Adrenal gland (tissue), 12 donors: Measurements from ENCODE around the gene SPINT2. TPM values are rescaled to one million over a fixed set of nuclear protein-coding genes. Genes with fewer than 3 reads are reported as not detected.

ENCODE experiments used
- DNase-seq, 7 donors: peaks; one replicate each; pipeline ENCODE4 v3.0.0-alpha.2; 2019 to 2020
- H3K27ac ChIP-seq, 5 donors: fragments of 200-600 bp; sonication (generic) in 4 of 5; 1 replicate in 3 of 5; 2 replicates in 2 of 5; pipeline versions ENCODE4 v1.5.1 to v1.8.0; 2016 to 2020; ENCODE audit warnings: mild to moderate bottlenecking in 1 of 5
- H3K27me3 ChIP-seq: fragments of 200-600 bp; 2 replicates; pipeline ENCODE4 v1.8.0; 2021
- H3K36me3 ChIP-seq, 2 donors: fragments of 200-600 bp; replicated peaks in 1 of 2; 1 replicate in 1 of 2; 2 replicates in 1 of 2; pipeline versions ENCODE4 v1.5.1 to v1.8.0; 2018 to 2022
- H3K4me1 ChIP-seq, 2 donors: fragments of 200-600 bp; replicated peaks in 1 of 2; 1 replicate in 1 of 2; 2 replicates in 1 of 2; pipeline versions ENCODE4 v1.5.1 to v1.8.0; 2018 to 2021
- H3K4me3 ChIP-seq, 4 donors: fragments of 200-600 bp; sonication (generic) in 3 of 4; one replicate each; pipeline ENCODE4 v1.5.1; 2016 to 2018
- H3K9me3 ChIP-seq, 3 donors: fragments of 200-600 bp; sonication (generic) in 1 of 3; replicated peaks in 1 of 3; 1 replicate in 2 of 3; 2 replicates in 1 of 3; pipeline versions ENCODE4 v1.5.1 to v1.8.0; 2016 to 2021
- CTCF ChIP-seq, 6 experiments: fragments of 450-650 bp in 4 of 6; fragments of 200-600 bp in 2 of 6; sonication (generic) in 1 of 6; IDR thresholded peaks; 1 replicate in 5 of 6; 2 replicates in 1 of 6; pipeline versions ENCODE4 v1.5.1 to v1.8.0; 2016 to 2021; ENCODE audit warnings: antibody characterized with exemption in 6 of 6, mild to moderate bottlenecking in 2 of 6, moderate library complexity in 1 of 6
- POLR2A ChIP-seq, 2 donors: fragments of 450-650 bp; IDR thresholded peaks; one replicate each; pipeline ENCODE4 v1.6.1; 2017; ENCODE audit warnings: antibody characterized with exemption in 2 of 2, mild to moderate bottlenecking in 2 of 2, moderate library complexity in 1 of 2
- WGBS, 4 donors: extraction: QIAGEN DNeasy Blood & Tissue Kit in 2 of 4; methylation state at CpG; one replicate each; pipeline versions ENCODE4 v1.1.5 to v1.1.7; 2013 to 2017; 5-methylcytosine and 5-hydroxymethylcytosine counted together
- intact Hi-C, 2 donors: fragments of 100-400 bp; cut with DNase I; formaldehyde crosslinking; loops; one replicate each; pipeline versions ENCODE4 v1.14.1 to v1.15.0; 2022 to 2023
- polyA plus RNA-seq, 3 donors: library from polyadenylated mRNA; stranded (reverse); fragments of 200-250 nt in 2 of 3; fragments of 350-450 nt in 1 of 3; fragmentation: Illumina TruSeq in 1 of 3; extraction: RNeasy Lipid Tissue Mini Kit (QIAGEN cat#74804) in 1 of 3; gene quantifications; one replicate each; pipeline ENCODE4 v1.2.3, GENCODE V29; 2013 to 2014
- total RNA-seq, 9 donors: library from RNA; depleted of rRNA in 4 of 9; stranded (reverse); fragments of >200 nt in 4 of 9; fragments of 120-200 nt in 1 of 9; fragmentation: NEBNext Ultra II Directional in 1 of 9; extraction: Animal tissue kit (Norgen Biotek cat#: 25700) in 1 of 9; gene quantifications; one replicate each; pipeline versions ENCODE4 v1.1.0 to v1.2.4, GENCODE V29; 2013 to 2023
- donor health status: healthy with polysubstance abuse.
- donor health status: Bipolar disorder and iron deficiency.
- donor health status: DM: yes; HTN: yes; CAD: no.
- donor health status: DM: no; HTN: no; CAD: no.
- donor health status: DM: no; HTN: no; CAD: no.
- donor health status: DM: yes; HTN: yes; CAD: no.

The SPINT2 gene
- total and polyA plus RNA-seq, 12 donors, result 33.4 to 233 (median 68.8) TPM

- no peak for DNase-seq
- no peaks in the 10 kb centered on the region for H3K27me3 ChIP-seq
- 57 to 63% (median 60%) methylated on average over 12 to 14 of the region's 14 CpGs for WGBS, 4 donors
- peak overlapping the region in 3 of 5 donors; percentile 3 to 70 (median 44) for H3K27ac ChIP-seq
- TF ChIP-seq POLR2A (IDR thresholded peaks at IDR 0.05) (no peak), CTCF (IDR thresholded peaks at IDR 0.05) (no peak)
- no peaks in the 10 kb centered on the region for H3K36me3 ChIP-seq
- H3K4me3 ChIP-seq, result no peak overlapping the region
- peaks cover 26 to 32% of the 10 kb centered on the region in 2 donors for H3K4me1 ChIP-seq
- no peaks in the 10 kb centered on the region for H3K9me3 ChIP-seq
- intact Hi-C loops, result no loop called here
Measured at GRCh38 chr19:38245826-38246498, 18.4 kb upstream of the SPINT2 start.

- Histone ChIP-seq H3K4me3 (no peak overlapping the region), H3K27ac (peak overlapping the region in 3 of 5 donors; percentile 33 to 54 (median 34)), H3K27me3 (no peaks in the 10 kb centered on the region), H3K36me3 (no peaks in the 10 kb centered on the region), H3K9me3 (no peaks in the 10 kb centered on the region), H3K4me1 (peaks cover 37 to 43% of the 10 kb centered on the region in 2 donors)
- WGBS, 4 donors, result 54 to 69% (median 59%) methylated on average over 4 to 5 of the region's 5 CpGs
- TF ChIP-seq POLR2A (IDR thresholded peaks at IDR 0.05), result no peak
- no peak for TF ChIP-seq CTCF (IDR thresholded peaks at IDR 0.05)
- intact Hi-C loops, result no loop called here
- no peak for DNase-seq
Measured at GRCh38 chr19:38247126-38247525, 17.2 kb upstream of the SPINT2 start.

GRCh38 chr19:38247734-38248268, 16.6 kb upstream of the SPINT2 start:
- WGBS, 4 donors, result 53 to 70% (median 60%) methylated on average over 9 of the region's 9 CpGs
- H3K4me1 ChIP-seq, result peaks cover 43 to 50% of the 10 kb centered on the region in 2 donors
- no peak overlapping the region for H3K4me3 ChIP-seq
- intact Hi-C loops, result no loop called here
- DNase-seq, result peak in 6 of 7 donors; percentile 72 to 82 (median 78)
- TF ChIP-seq CTCF (IDR thresholded peaks at IDR 0.05), result no peak
- no peak for TF ChIP-seq POLR2A (IDR thresholded peaks at IDR 0.05)
- H3K36me3 ChIP-seq, result no peaks in the 10 kb centered on the region
- no peaks in the 10 kb centered on the region for H3K27me3 ChIP-seq
- H3K9me3 ChIP-seq, result no peaks in the 10 kb centered on the region
- peak overlapping the region in 3 of 5 donors; percentile 34 to 67 (median 54) for H3K27ac ChIP-seq

GRCh38 chr19:38248421-38248820, 16.0 kb upstream of the SPINT2 start:
- H3K9me3 ChIP-seq, result no peaks in the 10 kb centered on the region
- no peak overlapping the region for H3K4me3 ChIP-seq
- H3K27ac ChIP-seq, result peak overlapping the region in 3 of 5 donors; percentile 34 to 67 (median 54)
- no peaks in the 10 kb centered on the region for H3K36me3 ChIP-seq
- DNase-seq, result no peak
- H3K27me3 ChIP-seq, result no peaks in the 10 kb centered on the region
- no peak for TF ChIP-seq CTCF (IDR thresholded peaks at IDR 0.05)
- no peak for TF ChIP-seq POLR2A (IDR thresholded peaks at IDR 0.05)
- H3K4me1 ChIP-seq, result peaks cover 50 to 55% of the 10 kb centered on the region in 2 donors
- intact Hi-C loops, result no loop called here
- 69 to 77% (median 69%) methylated on average over 6 to 7 of the region's 7 CpGs for WGBS, 4 donors
